ENCODE measurements around the gene C6orf47. TPM values are rescaled to one million over a fixed set of nuclear protein-coding genes. Genes with fewer than 3 reads are reported as not detected.
"Not testable (repeated sequence)": the region's sequence is repeated elsewhere in the genome, so short reads cannot be mapped to it uniquely, and the experiment has no call there.

The C6orf47 gene
- 10 to 100 TPM; 17.9 to 24.3 (median 21.4) TPM for polyA plus RNA-seq (ENCODE audit: insufficient read length in 4 of 4)

GRCh38 chr6:31660381-31661261, at the start of gene C6orf47:
Gene C6orf47 (minus strand): TSS chr6:31660778. CDS start chr6:31659947, 831 bp downstream.
- peak in 3 of 4 donors; percentile 65 to 80 (median 76) for DNase-seq (ENCODE audit: low read depth in 4 of 4, low spot score in 2 of 4)

DNA sequence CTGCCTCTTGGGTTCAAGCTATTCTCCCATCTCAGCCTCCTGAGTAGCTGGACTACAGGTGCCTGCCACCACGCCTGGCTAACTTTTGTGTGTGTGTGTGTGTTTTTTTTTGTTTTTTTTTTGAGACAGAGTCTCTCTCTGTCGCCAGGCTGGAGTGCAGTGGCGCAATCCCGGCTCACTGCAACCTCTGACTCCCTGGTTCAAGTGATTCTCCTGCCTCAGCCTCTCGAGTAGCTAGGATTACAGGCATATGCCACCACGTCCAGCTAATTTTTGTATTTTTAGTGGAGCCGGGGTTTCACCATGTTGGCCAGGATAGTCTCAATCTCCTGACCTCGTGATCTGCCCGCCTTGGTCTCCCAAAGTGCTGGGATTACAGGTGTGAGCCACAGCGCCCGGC, 48.6 kb upstream of the C6orf47 start:
- DNase-seq (ENCODE audit: low read depth in 4 of 4, low spot score in 2 of 4), result not testable (repeated sequence)

- DNase-seq (ENCODE audit: low read depth in 4 of 4, low spot score in 2 of 4), result no peak
Measured at GRCh38 chr6:31708224-31708623, 47.6 kb upstream of the C6orf47 start.

GRCh38 chr6:31707701-31708100, 47.1 kb upstream of the C6orf47 start:
- no peak for DNase-seq (ENCODE audit: low read depth in 4 of 4, low spot score in 2 of 4)

DNA sequence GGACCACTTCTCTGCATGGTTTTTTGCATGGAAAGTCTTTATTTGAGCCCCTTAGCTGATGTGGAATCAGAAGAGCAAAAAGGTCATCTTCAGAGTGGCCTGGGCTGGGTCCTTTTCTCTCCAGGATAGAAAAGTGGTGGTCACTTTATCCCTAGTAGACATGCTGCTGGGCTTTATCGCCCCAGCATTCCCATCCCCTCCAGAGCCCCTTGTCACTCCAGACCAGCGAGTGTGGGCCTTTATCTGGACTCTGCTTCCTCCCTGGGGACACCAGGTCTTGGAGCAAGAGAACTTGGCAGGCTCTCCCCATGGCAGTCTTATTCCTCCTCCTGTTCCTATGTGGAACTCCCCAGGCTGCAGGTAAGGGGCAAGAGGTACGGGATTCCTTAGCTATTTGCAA, 46.0 kb upstream of the C6orf47 start, which contains the start of gene LY6G6F:
LY6G6F (plus strand) TSS at position 268 of the 400 bp plus-strand sequence; CDS start at position 309, 41 bp downstream.
- DNase-seq (ENCODE audit: low read depth in 4 of 4, low spot score in 2 of 4), result no peak

GRCh38 chr6:31705931-31706330, 45.4 kb upstream of the C6orf47 start:
- DNase-seq (ENCODE audit: low read depth in 4 of 4, low spot score in 2 of 4), result no peak

DNA sequence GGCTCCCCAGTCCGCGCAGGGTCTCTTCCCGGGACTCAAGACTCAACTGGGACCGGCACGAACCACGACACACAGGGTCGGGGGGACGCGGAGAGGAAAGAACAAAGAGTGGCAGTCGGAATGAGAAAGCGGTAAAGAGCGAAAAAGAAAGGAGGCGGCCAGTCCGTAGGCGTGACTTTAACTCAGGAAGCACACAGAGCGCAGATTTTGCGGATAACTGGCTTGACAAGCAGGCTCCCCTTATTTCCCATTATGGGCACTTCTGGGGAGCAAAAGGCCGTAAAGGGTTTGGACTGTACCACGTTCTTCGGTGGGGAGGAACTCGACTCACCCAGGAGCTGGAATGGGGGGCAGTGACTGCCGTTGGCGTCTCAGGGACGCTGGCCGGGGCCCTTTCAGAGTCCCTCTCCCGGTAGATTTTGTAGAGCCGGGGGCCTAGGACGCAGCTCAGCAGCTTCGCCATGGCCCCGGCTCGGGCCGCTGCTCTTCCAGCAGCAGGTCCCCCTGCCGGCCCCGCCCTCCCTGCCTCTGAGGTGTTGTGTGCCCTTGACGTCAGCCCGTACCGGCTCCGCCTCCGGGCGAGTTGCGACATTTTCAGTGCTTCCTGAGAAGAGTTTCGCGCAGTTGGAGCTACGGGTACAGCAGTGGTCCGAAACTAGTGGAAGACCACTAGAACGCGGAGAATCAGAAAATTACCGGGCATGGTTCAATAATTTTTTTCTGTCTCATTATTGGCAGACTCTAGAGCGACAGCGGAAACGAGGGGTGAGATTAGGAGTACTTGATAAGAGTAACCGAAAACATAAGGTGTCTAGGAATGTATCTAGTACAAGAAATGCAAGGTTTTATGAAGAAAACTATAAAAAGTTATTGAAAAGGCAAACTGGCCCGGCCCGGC, 42.5 kb upstream of the C6orf47 start, which contains the start of gene ABHD16A:
ABHD16A (minus strand) TSS at position 506 of the 898 bp plus-strand sequence; CDS start at position 463, 43 bp downstream.
- DNase-seq (ENCODE audit: low read depth in 4 of 4, low spot score in 2 of 4), result peak; percentile 91 to 98 (median 96)

- DNase-seq (ENCODE audit: low read depth in 4 of 4, low spot score in 2 of 4), result no peak
Measured at GRCh38 chr6:31702405-31702818, 41.8 kb upstream of the C6orf47 start.

GRCh38 chr6:31701666-31702404, 41.3 kb upstream of the C6orf47 start:
- DNase-seq (ENCODE audit: low read depth in 4 of 4, low spot score in 2 of 4), result no peak

- no peak for DNase-seq (ENCODE audit: low read depth in 4 of 4, low spot score in 2 of 4)
Measured at GRCh38 chr6:31700740-31701401, 40.3 kb upstream of the C6orf47 start.

- no peak for DNase-seq (ENCODE audit: low read depth in 4 of 4, low spot score in 2 of 4)
Measured at GRCh38 chr6:31697555-31697954, 37.0 kb upstream of the C6orf47 start.

DNA sequence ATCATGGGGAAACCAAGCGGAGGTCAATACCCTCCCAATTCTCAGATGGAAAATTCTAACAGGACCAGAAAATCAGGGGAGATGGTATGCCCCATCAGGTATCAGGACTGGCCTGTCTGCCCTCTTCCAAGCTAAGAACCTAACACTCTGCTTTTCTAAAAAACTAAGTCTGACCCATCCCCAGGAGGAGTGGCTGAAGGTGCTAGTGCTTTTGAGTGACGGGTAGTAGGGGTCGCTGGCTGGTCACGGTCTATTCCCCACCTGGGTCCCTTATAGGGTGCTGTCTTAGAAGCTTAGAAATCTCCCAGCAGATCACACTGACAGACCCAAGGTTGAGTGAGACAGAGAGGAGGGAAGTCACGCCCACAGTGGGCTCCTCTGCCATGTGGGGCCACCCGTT, 33.0 kb upstream of the C6orf47 start:
- DNase-seq (ENCODE audit: low read depth in 4 of 4, low spot score in 2 of 4), result no peak

- no peak for DNase-seq (ENCODE audit: low read depth in 4 of 4, low spot score in 2 of 4)
Measured at GRCh38 chr6:31692886-31693285, 32.3 kb upstream of the C6orf47 start.

DNA sequence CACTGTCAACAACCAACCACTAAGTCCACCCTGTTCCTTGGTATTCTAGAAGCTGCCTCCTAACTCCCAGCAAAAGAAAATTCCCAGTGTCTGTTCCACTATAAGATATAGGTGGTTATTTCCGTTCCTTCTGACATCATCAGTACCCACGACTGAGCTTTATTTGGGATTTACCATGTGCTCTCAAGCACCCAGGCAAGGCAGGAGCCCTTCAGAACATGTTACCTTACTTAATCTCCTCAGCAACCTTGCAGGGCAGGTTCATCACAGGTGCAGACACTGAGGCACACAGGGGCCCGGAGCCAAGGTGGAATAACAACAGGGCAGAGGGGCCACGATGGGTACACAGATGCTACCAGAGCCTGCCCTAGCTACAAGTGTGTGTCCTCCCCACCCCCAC, 31.8 kb upstream of the C6orf47 start:
- DNase-seq (ENCODE audit: low read depth in 4 of 4, low spot score in 2 of 4), result no peak

DNA sequence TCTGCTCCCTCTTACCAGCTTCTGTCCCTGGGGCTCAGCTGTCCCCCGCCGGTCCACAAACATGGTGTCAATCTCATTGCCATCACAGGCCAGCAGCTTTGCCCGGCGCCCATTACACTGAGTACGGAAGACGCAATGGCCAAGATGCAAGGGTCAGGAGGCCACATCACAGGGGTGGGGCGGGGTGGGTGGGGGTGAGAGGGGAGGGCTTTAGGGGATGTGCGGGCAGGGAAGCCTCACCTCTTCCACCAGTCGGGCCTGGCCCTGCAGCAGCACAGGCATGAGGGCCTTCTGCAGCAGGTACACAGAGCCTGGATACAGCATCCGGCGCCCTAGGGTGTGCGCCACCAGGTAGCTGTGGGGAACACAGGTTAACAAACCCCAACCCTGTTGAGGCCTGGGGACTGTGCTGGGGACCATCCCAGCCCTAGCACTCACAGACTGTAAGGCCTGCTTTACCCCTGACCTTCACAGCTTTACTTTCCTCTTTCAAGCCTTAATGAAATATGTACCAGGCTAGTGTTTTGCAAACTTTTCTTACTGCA, 31.1 kb upstream of the C6orf47 start:
- DNase-seq (ENCODE audit: low read depth in 4 of 4, low spot score in 2 of 4), result no peak

DNA sequence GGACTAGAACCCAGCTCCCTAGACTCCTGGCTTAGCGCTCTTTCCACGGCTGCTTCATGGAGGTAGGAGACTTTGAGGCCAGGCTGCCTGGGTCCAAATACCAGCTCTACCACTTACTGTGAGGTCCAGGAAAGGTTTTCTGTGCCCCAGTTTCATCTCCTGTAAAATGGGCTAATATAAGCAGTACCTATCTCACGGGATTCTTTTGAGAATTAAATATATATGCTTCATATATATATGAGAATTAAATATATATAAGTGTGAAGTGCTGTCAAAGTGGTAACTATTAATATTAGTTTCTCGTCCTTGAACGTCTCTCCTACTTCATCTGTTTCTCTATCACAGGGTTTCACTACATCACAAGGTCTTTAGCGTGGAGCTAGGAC, 30.5 kb upstream of the C6orf47 start:
- DNase-seq (ENCODE audit: low read depth in 4 of 4, low spot score in 2 of 4), result no peak

- DNase-seq (ENCODE audit: low read depth in 4 of 4, low spot score in 2 of 4), result no peak
Measured at GRCh38 chr6:31690231-31691077, 29.9 kb upstream of the C6orf47 start.

- DNase-seq (ENCODE audit: low read depth in 4 of 4, low spot score in 2 of 4), result no peak
Measured at GRCh38 chr6:31689249-31690110, 28.9 kb upstream of the C6orf47 start.
